Stimulated activated CD8-positive, alpha-beta memory T cell treated with anti-CD3 and anti-CD28 coated beads, Interleukin-2, amount 100 ng/mL, for 48 hours (primary cell): ENCODE data around the gene SPATC1L.

Experiments used
- DNase-seq, 2 donors: peaks; one replicate each; pipeline ENCODE4 v3.0.0-alpha.2; 2020; ENCODE audit warnings: low read depth in 2 of 2

Gene SPATC1L

DNA sequence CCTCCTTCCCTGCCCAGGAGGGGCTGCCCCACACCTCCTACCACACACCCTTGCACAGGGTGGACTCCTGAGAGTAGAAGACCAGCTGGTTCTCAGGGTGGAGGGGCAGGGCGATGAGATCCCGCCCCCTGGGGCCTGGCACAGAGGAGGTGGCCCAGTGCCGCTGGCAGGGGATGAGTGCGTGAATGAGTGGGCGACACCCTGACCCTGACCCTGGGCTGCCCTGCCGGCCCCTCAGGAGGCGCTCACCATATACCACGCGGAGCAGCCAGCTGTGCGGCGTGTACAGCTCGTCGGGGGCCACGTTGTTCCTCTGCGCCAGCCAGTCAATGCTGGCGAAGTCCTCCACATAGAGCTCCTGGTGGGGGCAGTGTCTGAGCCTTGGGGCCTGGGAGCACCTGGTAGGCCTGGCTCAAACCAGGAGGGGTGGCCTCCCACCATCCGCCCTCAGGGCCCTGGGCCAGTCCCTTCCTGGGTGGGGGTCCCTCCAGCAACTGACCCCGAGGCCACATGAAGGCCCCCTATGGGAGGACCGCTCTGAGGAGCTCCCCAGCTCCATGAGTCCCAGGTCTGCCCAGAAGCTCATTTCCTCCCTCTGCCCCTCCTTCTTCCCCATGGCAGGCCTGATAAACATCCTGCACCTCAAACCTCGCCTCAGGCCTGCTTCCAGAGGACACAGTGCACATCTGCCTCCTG is 31.3 kb upstream of the SPATC1L start:
- no peak for DNase-seq

- DNase-seq = no peak
Observed at GRCh38 chr21:46214478-46215340, 30.4 kb upstream of the SPATC1L start.

GRCh38 chr21:46213620-46214286 is 29.5 kb upstream of the SPATC1L start:
- no peak for DNase-seq

DNA sequence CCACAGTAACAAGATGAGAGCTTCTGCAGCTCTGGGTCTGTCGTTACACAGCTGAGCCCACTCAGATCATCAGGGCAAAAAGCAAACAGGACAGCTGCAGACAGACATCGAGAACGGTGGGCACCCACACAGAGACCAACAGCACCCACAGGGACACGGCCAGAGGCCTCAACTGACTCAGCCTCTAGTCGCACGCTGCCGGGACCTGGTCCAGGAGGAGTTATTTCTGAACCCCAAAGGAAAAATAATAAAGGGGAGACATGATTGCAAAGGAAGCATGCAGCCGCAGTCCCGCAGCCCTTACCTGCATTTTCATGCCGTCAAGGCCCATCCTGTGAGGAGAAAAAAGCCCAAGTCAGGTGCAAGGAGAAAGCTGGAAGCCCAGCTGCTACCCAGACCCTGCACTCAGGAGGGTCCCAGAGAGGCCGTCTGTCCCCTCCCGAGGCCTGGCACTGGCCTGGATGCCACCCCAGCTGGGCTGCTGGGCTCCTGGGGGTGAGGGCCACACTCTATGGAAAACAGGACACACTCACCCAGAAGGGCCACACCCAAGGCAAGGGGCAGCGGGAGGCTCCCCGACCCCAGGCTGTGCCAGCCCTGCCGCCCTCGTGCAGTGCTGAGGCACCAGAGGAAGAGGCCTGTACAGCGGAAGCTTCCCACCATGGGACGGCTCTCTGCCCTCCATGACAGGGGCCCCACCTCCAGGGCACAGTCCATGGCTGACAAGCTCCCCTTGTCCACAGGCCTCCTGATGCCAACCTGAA is 28.6 kb upstream of the SPATC1L start:
- no peak for DNase-seq

DNA sequence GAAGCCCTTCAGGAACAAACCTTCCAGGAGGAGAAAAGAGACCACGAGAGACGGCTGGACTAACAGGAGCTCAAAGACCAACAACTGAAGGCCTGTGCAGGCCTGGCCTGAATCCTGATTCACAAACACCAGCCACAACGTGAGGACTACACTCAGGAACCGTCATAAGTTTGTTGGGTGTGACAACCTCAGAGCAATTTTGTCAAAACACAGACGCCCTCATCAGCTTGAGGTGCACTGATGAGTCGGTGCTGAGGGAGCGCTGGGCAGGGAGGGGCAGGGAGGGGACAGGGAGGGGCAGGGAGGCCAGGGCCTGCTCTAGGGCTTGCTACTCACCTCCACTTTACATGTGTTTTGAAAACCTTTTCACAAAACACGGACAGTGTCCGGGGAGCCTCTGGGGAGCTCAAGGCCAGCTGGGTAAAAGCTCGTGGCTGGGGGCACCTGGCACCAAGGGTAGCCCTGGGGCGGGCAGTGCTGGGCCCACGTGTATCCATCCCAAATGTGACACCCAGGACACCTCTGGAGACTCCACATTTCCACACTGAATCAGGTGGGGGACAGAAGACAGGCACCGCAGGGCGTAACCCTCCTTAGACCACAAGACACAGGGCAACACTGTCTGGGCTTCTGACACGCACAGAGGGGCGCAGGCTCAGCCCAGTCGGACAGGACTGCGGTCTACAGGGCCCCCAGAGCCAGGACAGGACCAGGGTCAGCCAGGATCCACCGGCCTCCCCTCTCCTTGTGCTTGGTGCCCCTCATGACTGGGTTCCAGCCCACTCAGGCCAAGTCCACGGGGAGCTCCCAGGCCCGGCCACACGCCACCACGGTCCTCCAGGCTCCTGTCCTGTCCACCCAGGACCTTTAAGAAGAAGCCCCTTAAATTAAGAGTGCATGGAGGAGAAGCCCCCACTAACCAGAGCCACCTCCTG is 27.8 kb upstream of the SPATC1L start:
- no peak for DNase-seq

- no peak for DNase-seq
Observed at GRCh38 chr21:46211376-46211775, 27.1 kb upstream of the SPATC1L start.

DNA sequence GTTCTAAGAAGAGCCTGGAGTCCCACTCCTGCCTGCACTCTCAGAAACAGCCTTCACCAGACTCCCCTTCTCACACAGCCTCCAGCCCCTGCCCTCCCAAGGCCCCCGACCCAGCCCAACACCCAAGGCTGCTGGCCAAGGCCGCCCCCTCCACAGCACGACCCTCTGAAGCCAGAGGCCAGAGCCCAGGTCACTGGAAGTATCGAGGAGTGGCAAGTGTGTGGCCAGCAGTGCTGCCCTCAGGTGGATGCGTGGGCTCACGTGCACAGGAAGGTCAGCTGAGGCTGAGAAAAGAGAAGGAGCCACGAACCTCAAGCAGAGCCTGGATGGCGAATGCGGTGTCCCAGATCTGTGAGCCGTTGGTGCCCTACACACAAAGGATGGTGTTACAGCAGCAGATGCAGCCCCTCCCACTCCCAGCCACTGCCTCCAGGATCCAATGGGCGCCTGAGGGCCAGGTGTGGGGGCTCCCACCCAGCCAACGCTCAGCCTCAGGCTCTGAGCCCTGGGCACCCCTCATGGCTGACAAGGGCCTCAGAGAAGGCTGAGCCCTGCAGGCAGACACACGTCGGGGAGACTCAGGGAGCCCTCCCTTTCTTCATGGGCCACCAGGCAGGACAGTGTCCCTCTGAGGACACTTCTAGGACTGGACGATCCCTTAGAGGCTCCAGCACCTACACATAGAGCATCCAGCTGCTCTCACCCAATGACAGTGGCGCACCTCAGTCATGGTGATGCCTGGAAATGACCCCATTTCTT is 26.3 kb upstream of the SPATC1L start:
- DNase-seq = no peak

DNA sequence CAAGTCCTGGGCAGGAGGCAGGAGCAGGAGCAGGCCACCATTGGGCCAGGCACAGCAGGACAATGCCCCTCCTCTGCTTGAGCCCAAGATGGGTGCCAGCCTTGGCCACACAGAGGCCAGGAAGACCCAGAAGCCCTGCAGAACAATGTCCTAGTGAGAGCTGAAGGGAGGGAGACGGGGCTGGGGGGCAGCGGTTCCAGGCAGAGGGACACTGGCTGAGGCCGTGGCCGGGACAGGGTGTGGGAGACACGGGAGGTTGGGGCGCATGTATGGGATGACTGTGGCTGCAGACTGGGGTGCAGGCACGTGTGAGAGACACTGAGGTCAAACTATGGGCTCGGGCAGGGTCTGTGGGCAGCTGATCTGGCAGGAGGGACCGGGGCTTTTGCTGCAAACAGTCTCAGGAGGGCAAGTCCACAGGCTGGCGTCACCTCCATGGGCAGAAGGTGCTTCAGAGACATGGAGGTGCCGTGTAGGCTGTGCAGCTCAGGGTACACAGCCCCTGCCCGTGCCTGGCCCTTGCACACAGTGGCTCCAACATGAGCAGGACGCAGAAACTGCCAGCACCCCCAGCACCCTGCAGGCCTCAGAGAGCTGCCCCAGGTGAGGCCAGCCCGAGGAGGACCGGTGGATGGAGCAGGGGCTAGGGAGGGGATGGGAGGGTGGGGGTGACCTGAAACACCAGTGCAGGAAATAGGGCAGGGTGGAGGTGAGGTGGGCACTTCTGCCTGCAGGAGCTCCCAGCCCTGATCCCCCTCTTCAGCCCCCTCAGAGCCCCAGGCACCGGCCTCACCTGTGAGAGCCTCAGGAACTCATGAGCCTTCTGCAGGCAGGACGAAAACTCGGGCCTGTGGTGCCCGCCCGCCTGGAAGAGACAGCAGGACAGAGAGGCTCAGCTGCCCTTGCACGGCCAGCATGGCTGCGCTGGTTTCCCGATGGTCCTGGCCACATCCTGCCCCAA is 24.8 kb upstream of the SPATC1L start:
- no peak for DNase-seq

- DNase-seq = no peak
Observed at GRCh38 chr21:46207920-46208591, 23.8 kb upstream of the SPATC1L start.

DNA sequence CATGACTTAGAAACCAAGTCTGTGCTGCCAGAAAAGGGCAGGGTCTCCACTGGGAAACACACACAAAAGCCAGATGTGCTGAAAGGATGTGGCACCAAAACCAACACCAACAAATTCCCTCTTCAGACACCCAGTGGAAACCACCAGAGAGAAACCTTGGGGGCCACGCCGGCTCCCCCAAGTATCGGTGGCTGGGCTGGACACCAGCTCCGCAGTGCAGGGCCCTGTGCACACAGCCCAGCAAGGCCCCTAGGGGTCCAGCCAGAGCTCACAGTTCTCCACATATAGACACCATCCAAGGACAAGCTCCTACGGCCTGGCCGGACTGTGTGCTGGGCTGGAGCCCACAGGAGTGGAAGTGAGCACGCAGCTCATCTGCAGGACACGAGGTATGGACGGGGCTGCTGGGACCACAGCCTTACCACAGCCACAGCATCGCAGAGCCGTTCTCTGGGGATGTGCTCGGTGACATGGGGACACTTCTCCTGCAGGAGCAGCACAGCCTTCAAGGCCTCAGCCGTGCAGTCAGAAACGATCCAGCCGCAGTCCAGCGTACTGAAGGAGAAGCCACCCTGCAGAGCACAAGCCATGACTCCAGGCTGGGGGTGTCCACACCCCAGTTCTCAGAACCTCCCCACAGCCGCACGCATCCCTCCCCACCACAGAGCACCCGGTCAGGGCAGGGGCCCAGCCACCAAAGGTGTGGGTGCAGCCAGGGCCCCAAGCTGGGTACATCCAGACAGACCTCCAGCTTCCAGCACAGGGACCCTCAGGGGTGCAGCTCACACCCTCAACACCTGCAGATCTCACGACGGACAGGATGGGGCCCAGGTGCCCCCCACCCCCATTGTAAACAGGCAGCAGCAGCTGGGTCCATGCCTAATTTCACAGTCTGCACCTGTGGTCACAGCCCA is 23.0 kb upstream of the SPATC1L start:
- no peak for DNase-seq

GRCh38 chr21:46206163-46207005 is 22.1 kb upstream of the SPATC1L start:
- no peak for DNase-seq

GRCh38 chr21:46205766-46206162 is 21.5 kb upstream of the SPATC1L start:
- no peak for DNase-seq

GRCh38 chr21:46205166-46205565 is 20.9 kb upstream of the SPATC1L start:
- no peak for DNase-seq

DNA sequence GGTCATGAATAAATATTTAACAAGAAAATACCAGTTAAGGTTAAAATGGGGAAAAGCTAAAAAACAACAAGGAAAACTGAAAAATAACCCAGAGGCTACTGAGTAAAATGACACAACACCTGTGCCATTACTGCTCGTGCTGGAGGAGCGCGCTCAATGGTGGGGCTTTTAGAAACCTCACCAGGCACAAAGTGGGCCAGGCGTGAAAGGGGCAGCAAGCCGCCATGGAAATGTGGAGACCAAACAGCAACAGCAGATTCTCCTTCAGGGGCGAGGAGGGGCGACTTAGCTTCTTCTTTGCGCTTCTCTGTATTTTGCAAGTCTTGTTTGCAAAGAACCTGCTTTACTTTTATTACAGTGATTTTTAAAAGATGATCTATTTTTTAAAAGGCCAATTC is 18.9 kb upstream of the SPATC1L start:
- no peak for DNase-seq

DNA sequence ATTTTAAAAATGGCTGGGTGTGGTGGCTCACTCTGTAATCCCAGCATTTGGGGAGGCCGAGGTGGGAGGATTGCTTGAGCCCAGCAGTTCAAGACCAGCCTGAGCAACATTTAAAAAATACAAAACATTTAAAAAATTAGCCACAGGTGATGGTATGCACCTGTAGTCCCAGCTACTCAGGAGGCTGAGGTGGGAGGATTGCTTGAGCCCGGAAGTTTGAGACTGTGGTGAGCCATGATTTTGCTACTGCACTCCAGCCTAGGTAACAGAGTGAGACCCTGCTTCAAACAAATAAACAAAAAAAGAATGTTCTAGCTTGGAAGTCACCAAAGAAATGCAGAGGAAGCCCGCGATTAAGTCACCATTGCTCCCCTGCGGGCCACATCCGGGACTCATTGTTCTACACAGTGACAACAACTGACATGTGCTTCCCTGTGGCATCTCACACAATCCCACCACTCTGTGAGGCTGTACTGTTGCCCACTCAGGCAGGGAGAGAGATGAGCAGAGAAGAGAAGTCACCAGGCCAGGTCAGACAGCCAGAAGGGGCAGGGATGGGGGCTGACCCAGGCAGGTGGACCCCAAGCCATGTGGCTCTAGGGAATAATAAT is 18.4 kb upstream of the SPATC1L start:
- DNase-seq = no peak
